ENCODE data around the gene ETS1.
A peak's percentile ranks its signal among the peaks of the same experiment; 100 is the strongest.

The ETS1 gene

GRCh38 chr11:128503245-128503991 lies 83.9 kb downstream of the ETS1 start:
- Histone ChIP-seq H3K4me1 (ENCODE audit: insufficient read depth, poor library complexity, severe bottlenecking) (peaks cover 89% of the 10 kb centered on the region), H3K27ac (ENCODE audit: poor library complexity, severe bottlenecking) (peak overlapping the region; percentile 93), H3K36me3 (ENCODE audit: low read depth) (peaks cover 74% of the 10 kb centered on the region), H3K4me3 (ENCODE audit: severe bottlenecking) (no peak overlapping the region), H3K9me3 (ENCODE audit: severe bottlenecking) (no peaks in the 10 kb centered on the region), H3K27me3 (ENCODE audit: insufficient read depth, poor library complexity, severe bottlenecking) (no peaks in the 10 kb centered on the region)
- TF ChIP-seq CTCF (IDR thresholded peaks at IDR 0.05; ENCODE audit: poor library complexity, severe bottlenecking): no peak
- peak; percentile 54 for ATAC-seq (ENCODE audit: low read depth)
- no peak for DNase-seq (ENCODE audit: low spot score)

- Histone ChIP-seq H3K4me1 (ENCODE audit: insufficient read depth, poor library complexity, severe bottlenecking) (peaks cover 89% of the 10 kb centered on the region), H3K4me3 (ENCODE audit: severe bottlenecking) (no peak overlapping the region), H3K9me3 (ENCODE audit: severe bottlenecking) (no peaks in the 10 kb centered on the region), H3K27me3 (ENCODE audit: insufficient read depth, poor library complexity, severe bottlenecking) (no peaks in the 10 kb centered on the region), H3K27ac (ENCODE audit: poor library complexity, severe bottlenecking) (peak overlapping the region; percentile 93), H3K36me3 (ENCODE audit: low read depth) (peaks cover 78% of the 10 kb centered on the region)
- ATAC-seq (ENCODE audit: low read depth) (peak; percentile 26), DNase-seq (ENCODE audit: low spot score) (no peak)
- TF ChIP-seq CTCF (IDR thresholded peaks at IDR 0.05; ENCODE audit: poor library complexity, severe bottlenecking): no peak
These were observed 84.6 kb downstream of the ETS1 start for GRCh38 chr11:128502726-128503125.

GRCh38 chr11:128501632-128502549 lies 85.5 kb downstream of the ETS1 start:
- Histone ChIP-seq H3K27me3 (ENCODE audit: insufficient read depth, poor library complexity, severe bottlenecking) (no peaks in the 10 kb centered on the region), H3K27ac (ENCODE audit: poor library complexity, severe bottlenecking) (peak overlapping the region; percentile 93), H3K36me3 (ENCODE audit: low read depth) (peaks cover 78% of the 10 kb centered on the region), H3K4me3 (ENCODE audit: severe bottlenecking) (no peak overlapping the region), H3K9me3 (ENCODE audit: severe bottlenecking) (no peaks in the 10 kb centered on the region), H3K4me1 (ENCODE audit: insufficient read depth, poor library complexity, severe bottlenecking) (peaks cover 91% of the 10 kb centered on the region)
- no peak for ATAC-seq (ENCODE audit: low read depth)
- DNase-seq (ENCODE audit: low spot score): no peak
- TF ChIP-seq CTCF (IDR thresholded peaks at IDR 0.05; ENCODE audit: poor library complexity, severe bottlenecking): no peak

- Histone ChIP-seq H3K27ac (ENCODE audit: poor library complexity, severe bottlenecking) (peak overlapping the region; percentile 93), H3K36me3 (ENCODE audit: low read depth) (peaks cover 74% of the 10 kb centered on the region), H3K4me3 (ENCODE audit: severe bottlenecking) (no peak overlapping the region), H3K9me3 (ENCODE audit: severe bottlenecking) (no peaks in the 10 kb centered on the region), H3K4me1 (ENCODE audit: insufficient read depth, poor library complexity, severe bottlenecking) (peaks cover 91% of the 10 kb centered on the region), H3K27me3 (ENCODE audit: insufficient read depth, poor library complexity, severe bottlenecking) (no peaks in the 10 kb centered on the region)
- DNase-seq (ENCODE audit: low spot score): no peak
- no peak for TF ChIP-seq CTCF (IDR thresholded peaks at IDR 0.05; ENCODE audit: poor library complexity, severe bottlenecking)
- no peak for ATAC-seq (ENCODE audit: low read depth)
These were observed 86.3 kb downstream of the ETS1 start for GRCh38 chr11:128501008-128501407.
